HEK293T (cell line): ENCODE results near the gene SCAF8.

Experiments
- BHLHE40 ChIP-seq: fragments of 450-650 bp; IDR thresholded peaks from 2 replicates; pipeline ENCODE4 v1.6.1; 2016; ENCODE audit warnings: mild to moderate bottlenecking, moderate library complexity, borderline replicate concordance
- ELF4 ChIP-seq: fragments of 450-650 bp; IDR thresholded peaks from 2 replicates; pipeline ENCODE4 v1.6.1; 2017; ENCODE audit warnings: antibody characterized with exemption
- FOXA1 ChIP-seq: fragments of 450-650 bp; IDR thresholded peaks from 2 replicates; pipeline ENCODE4 v1.6.1; 2016; ENCODE audit warnings: mild to moderate bottlenecking
- FOXK2 ChIP-seq: fragments of 450-650 bp; IDR thresholded peaks from 2 replicates; pipeline ENCODE4 v1.6.1; 2016; ENCODE audit warnings: mild to moderate bottlenecking
- FOXM1 ChIP-seq: fragments of 450-650 bp; IDR thresholded peaks from 2 replicates; pipeline ENCODE4 v1.6.1; 2017; ENCODE audit warnings: mild to moderate bottlenecking, borderline replicate concordance
- NFRKB ChIP-seq: fragments of 450-650 bp; IDR thresholded peaks from 2 replicates; pipeline ENCODE4 v1.6.1; 2016; ENCODE audit warnings: mild to moderate bottlenecking, moderate library complexity
- PKNOX1 ChIP-seq: fragments of 450-650 bp; IDR thresholded peaks from 2 replicates; pipeline ENCODE4 v1.6.1; 2016
- SP1 ChIP-seq: fragments of 450-650 bp; IDR thresholded peaks from 2 replicates; pipeline ENCODE4 v1.6.1; 2017
- TARDBP ChIP-seq: fragments of 450-650 bp; IDR thresholded peaks from 2 replicates; pipeline ENCODE4 v1.6.1; 2016
- ZNF384 ChIP-seq: fragments of 450-650 bp; IDR thresholded peaks from 2 replicates; pipeline ENCODE4 v1.6.1; 2016

- no peak for TF ChIP-seq NFRKB
- TF ChIP-seq FOXK2, result no peak
- no peak for TF ChIP-seq TARDBP
- peak; percentile 87 for TF ChIP-seq PKNOX1
- TF ChIP-seq FOXA1, result no peak
- TF ChIP-seq SP1, result no peak
- TF ChIP-seq FOXM1, result no peak
- no peak for TF ChIP-seq ELF4
- no peak for TF ChIP-seq BHLHE40
- no peak for TF ChIP-seq ZNF384
Observed at GRCh38 chr6:154683756-154684523, 49.3 kb upstream of the SCAF8 start.
